Measurements from ENCODE around the gene GGCX. TPM values are rescaled to one million over a fixed set of nuclear protein-coding genes. Genes with fewer than 3 reads are reported as not detected.

GGCX gene
- total and polyA plus RNA-seq, 2 of the 13 experiments (the other 11 are each of a cell fraction or from before 2014, with no cell fraction given) = 72.5 to 103 TPM

GRCh38 chr2:85584857-85585780 is 23.8 kb upstream of the GGCX start (continued):
- TF ChIP-seq, protein P1, sequence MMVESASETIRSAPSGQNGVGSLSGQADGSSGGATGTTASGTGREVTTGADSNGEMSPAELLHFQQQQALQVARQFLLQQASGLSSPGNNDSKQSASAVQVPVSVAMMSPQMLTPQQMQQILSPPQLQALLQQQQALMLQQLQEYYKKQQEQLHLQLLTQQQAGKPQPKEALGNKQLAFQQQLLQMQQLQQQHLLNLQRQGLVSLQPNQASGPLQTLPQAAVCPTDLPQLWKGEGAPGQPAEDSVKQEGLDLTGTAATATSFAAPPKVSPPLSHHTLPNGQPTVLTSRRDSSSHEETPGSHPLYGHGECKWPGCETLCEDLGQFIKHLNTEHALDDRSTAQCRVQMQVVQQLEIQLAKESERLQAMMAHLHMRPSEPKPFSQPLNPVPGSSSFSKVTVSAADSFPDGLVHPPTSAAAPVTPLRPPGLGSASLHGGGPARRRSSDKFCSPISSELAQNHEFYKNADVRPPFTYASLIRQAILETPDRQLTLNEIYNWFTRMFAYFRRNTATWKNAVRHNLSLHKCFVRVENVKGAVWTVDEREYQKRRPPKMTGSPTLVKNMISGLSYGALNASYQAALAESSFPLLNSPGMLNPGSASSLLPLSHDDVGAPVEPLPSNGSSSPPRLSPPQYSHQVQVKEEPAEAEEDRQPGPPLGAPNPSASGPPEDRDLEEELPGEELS (CRISPR knock-in tag; IDR thresholded peaks at IDR 0.05) = peak; percentile 75; the same call in 1 of the 2 replicates
- TF ChIP-seq KMT2A (CRISPR knock-in tag; IDR thresholded peaks at IDR 0.05) (peak; percentile 32; the same call in 1 of the 2 replicates), RERE (CRISPR knock-in tag; IDR thresholded peaks at IDR 0.05; ENCODE audit: low read depth) (peak; percentile 75), GFI1 (CRISPR knock-in tag; IDR thresholded peaks at IDR 0.05; ENCODE audit: borderline replicate concordance) (0 out of 2 replicates have a peak, but pooled peaks have one; percentile 83), ZBTB34 (CRISPR knock-in tag; IDR thresholded peaks at IDR 0.05) (peak; percentile 89), SP5 (CRISPR knock-in tag; IDR thresholded peaks at IDR 0.05; ENCODE audit: borderline replicate concordance, low read depth) (peak; percentile 77), BRCA1 (CRISPR knock-in tag; IDR thresholded peaks at IDR 0.05) (0 out of 2 replicates have a peak, but pooled peaks have one; percentile 56), ERF (CRISPR knock-in tag; IDR thresholded peaks at IDR 0.05) (peak; percentile 86), ZNF296 (CRISPR knock-in tag; conservative IDR thresholded peaks at IDR 0.05) (peak; percentile 24; the same call in 1 of the 2 replicates), ZFP1 (CRISPR knock-in tag; IDR thresholded peaks at IDR 0.05) (peak; percentile 76; the same call in 1 of the 2 replicates), HIC2 (CRISPR knock-in tag; IDR thresholded peaks at IDR 0.05; ENCODE audit: low read depth) (peak; percentile 92), ARHGAP35 (CRISPR knock-in tag; IDR thresholded peaks at IDR 0.05; ENCODE audit: borderline replicate concordance) (no peak; the same call in 1 of the 2 replicates), XBP1 (CRISPR knock-in tag; IDR thresholded peaks at IDR 0.05) (0 out of 2 replicates have a peak, but pooled peaks have one; percentile 92), ZMYM4 (CRISPR knock-in tag; IDR thresholded peaks at IDR 0.05) (no peak), CBX2 (IDR thresholded peaks at IDR 0.05; ENCODE audit: low read depth, low read length) (no peak), CBX2 (CRISPR knock-in tag; IDR thresholded peaks at IDR 0.05; ENCODE audit: low read depth) (peak; percentile 40; the same call in 1 of the 2 replicates), GATAD1 (CRISPR knock-in tag; IDR thresholded peaks at IDR 0.05) (peak; percentile 59), CBX5 (CRISPR knock-in tag; IDR thresholded peaks at IDR 0.05; ENCODE audit: borderline replicate concordance) (no peak; the same call in 1 of the 2 replicates)

Measured in HepG2 (cell line).